HepG2 (cell line): Measurements from ENCODE around the gene SLC22A23. TPM values are rescaled to one million over a fixed set of nuclear protein-coding genes. Genes with fewer than 3 reads are reported as not detected.

Source experiments
- HOMEZ ChIP-seq: IDR thresholded peaks from 2 replicates; pipeline ENCODE4 v1.6.1; 2016; ENCODE audit warnings: low read depth
- KLF15 ChIP-seq: sonication (generic); formaldehyde crosslinking; IDR thresholded peaks from 2 replicates; pipeline ENCODE4 v1.8.1; 2023; ENCODE audit warnings: borderline replicate concordance, mild to moderate bottlenecking, inconsistent platforms, missing genetic modification reagents, mixed read lengths
- PAWR ChIP-seq: sonication (generic); formaldehyde crosslinking; IDR thresholded peaks from 2 replicates; pipeline ENCODE4 v1.4.0; 2020; ENCODE audit warnings: missing genetic modification reagents, mild to moderate bottlenecking, borderline replicate concordance
- RARG ChIP-seq: sonication (generic); formaldehyde crosslinking; IDR thresholded peaks from 2 replicates; pipeline ENCODE4 v1.4.0; 2020; ENCODE audit warnings: low read depth, mild to moderate bottlenecking, missing genetic modification reagents
- TOPORS ChIP-seq: sonication (generic); formaldehyde crosslinking; IDR thresholded peaks from 2 replicates; pipeline ENCODE4 v1.8.0; 2023; ENCODE audit warnings: mild to moderate bottlenecking, missing genetic modification reagents
- polyA plus RNA-seq, 8 experiments: library from polyadenylated mRNA; depleted of rRNA in 3 of 8; stranded (reverse) in 7 of 8; unstranded in 1 of 8; fragments of >200 nt; fragmentation: Illumina TruSeq in 4 of 8; extraction: Trizol in 4 of 8; gene quantifications; 2 replicates each; pipeline versions ENCODE4 v1.2.1 to v1.2.3, GENCODE V29; 2011 to 2016; ENCODE audit warnings: low read depth in 4 of 8, missing spikeins in 1 of 8, mixed read lengths in 1 of 8; ENCODE audit not compliant: insufficient read depth in 1 of 8
- total RNA-seq, 5 experiments: library from RNA; depleted of rRNA; stranded (reverse); fragments of >200 nt; fragmentation: Illumina TruSeq; extraction: Trizol; gene quantifications; 2 replicates each; pipeline ENCODE4 v1.2.3, GENCODE V29; 2016; ENCODE audit warnings: low read depth in 1 of 5
- TF ChIP-seq, protein P1 (sequence below): sonication (generic); formaldehyde crosslinking; IDR thresholded peaks from 2 replicates; pipeline ENCODE4 v1.4.0; 2020; ENCODE audit warnings: missing genetic modification reagents
- TF ChIP-seq, protein P2 (sequence below): sonication (generic); formaldehyde crosslinking; IDR thresholded peaks from 2 replicates; pipeline ENCODE4 v1.9.0; 2021; ENCODE audit warnings: mild to moderate bottlenecking, missing genetic modification reagents
- TF ChIP-seq, protein P3 (sequence below): sonication (generic); formaldehyde crosslinking; IDR thresholded peaks from 2 replicates; pipeline ENCODE4 v1.4.0; 2020; ENCODE audit warnings: missing genetic modification reagents, borderline replicate concordance
- TF ChIP-seq, protein P4 (sequence below): sonication (generic); formaldehyde crosslinking; IDR thresholded peaks from 2 replicates; pipeline ENCODE4 v1.5.0; 2020; ENCODE audit warnings: missing genetic modification reagents
- TF ChIP-seq, protein P5 (sequence below): sonication (generic); formaldehyde crosslinking; IDR thresholded peaks from 2 replicates; pipeline ENCODE4 v1.5.0; 2020; ENCODE audit warnings: mild to moderate bottlenecking, missing genetic modification reagents

The SLC22A23 gene
- total and polyA plus RNA-seq, 2 of the 13 experiments (the other 11 are each of a cell fraction or from before 2014, with no cell fraction given) = 11.8 to 17.5 TPM

GRCh38 chr6:3259491-3259958 is 197.3 kb downstream of the SLC22A23 start (continued):
- TF ChIP-seq, protein P1, sequence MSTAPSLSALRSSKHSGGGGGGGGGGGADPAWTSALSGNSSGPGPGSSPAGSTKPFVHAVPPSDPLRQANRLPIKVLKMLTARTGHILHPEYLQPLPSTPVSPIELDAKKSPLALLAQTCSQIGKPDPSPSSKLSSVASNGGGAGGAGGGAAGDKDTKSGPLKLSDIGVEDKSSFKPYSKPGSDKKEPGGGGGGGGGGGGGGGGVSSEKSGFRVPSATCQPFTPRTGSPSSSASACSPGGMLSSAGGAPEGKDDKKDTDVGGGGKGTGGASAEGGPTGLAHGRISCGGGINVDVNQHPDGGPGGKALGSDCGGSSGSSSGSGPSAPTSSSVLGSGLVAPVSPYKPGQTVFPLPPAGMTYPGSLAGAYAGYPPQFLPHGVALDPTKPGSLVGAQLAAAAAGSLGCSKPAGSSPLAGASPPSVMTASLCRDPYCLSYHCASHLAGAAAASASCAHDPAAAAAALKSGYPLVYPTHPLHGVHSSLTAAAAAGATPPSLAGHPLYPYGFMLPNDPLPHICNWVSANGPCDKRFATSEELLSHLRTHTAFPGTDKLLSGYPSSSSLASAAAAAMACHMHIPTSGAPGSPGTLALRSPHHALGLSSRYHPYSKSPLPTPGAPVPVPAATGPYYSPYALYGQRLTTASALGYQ = no peak
- TF ChIP-seq RARG (no peak), HOMEZ (no peak), PAWR (CRISPR knock-in tag) (no peak), TOPORS (CRISPR knock-in tag) (no peak), KLF15 (CRISPR knock-in tag) (peak; percentile 16; the same call in 1 of the 2 replicates)
- TF ChIP-seq, protein P2, sequence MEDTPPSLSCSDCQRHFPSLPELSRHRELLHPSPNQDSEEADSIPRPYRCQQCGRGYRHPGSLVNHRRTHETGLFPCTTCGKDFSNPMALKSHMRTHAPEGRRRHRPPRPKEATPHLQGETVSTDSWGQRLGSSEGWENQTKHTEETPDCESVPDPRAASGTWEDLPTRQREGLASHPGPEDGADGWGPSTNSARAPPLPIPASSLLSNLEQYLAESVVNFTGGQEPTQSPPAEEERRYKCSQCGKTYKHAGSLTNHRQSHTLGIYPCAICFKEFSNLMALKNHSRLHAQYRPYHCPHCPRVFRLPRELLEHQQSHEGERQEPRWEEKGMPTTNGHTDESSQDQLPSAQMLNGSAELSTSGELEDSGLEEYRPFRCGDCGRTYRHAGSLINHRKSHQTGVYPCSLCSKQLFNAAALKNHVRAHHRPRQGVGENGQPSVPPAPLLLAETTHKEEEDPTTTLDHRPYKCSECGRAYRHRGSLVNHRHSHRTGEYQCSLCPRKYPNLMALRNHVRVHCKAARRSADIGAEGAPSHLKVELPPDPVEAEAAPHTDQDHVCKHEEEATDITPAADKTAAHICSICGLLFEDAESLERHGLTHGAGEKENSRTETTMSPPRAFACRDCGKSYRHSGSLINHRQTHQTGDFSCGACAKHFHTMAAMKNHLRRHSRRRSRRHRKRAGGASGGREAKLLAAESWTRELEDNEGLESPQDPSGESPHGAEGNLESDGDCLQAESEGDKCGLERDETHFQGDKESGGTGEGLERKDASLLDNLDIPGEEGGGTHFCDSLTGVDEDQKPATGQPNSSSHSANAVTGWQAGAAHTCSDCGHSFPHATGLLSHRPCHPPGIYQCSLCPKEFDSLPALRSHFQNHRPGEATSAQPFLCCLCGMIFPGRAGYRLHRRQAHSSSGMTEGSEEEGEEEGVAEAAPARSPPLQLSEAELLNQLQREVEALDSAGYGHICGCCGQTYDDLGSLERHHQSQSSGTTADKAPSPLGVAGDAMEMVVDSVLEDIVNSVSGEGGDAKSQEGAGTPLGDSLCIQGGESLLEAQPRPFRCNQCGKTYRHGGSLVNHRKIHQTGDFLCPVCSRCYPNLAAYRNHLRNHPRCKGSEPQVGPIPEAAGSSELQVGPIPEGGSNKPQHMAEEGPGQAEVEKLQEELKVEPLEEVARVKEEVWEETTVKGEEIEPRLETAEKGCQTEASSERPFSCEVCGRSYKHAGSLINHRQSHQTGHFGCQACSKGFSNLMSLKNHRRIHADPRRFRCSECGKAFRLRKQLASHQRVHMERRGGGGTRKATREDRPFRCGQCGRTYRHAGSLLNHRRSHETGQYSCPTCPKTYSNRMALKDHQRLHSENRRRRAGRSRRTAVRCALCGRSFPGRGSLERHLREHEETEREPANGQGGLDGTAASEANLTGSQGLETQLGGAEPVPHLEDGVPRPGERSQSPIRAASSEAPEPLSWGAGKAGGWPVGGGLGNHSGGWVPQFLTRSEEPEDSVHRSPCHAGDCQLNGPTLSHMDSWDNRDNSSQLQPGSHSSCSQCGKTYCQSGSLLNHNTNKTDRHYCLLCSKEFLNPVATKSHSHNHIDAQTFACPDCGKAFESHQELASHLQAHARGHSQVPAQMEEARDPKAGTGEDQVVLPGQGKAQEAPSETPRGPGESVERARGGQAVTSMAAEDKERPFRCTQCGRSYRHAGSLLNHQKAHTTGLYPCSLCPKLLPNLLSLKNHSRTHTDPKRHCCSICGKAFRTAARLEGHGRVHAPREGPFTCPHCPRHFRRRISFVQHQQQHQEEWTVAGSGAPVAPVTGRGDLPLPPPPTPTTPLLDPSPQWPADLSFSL = no peak
- TF ChIP-seq, protein P3, sequence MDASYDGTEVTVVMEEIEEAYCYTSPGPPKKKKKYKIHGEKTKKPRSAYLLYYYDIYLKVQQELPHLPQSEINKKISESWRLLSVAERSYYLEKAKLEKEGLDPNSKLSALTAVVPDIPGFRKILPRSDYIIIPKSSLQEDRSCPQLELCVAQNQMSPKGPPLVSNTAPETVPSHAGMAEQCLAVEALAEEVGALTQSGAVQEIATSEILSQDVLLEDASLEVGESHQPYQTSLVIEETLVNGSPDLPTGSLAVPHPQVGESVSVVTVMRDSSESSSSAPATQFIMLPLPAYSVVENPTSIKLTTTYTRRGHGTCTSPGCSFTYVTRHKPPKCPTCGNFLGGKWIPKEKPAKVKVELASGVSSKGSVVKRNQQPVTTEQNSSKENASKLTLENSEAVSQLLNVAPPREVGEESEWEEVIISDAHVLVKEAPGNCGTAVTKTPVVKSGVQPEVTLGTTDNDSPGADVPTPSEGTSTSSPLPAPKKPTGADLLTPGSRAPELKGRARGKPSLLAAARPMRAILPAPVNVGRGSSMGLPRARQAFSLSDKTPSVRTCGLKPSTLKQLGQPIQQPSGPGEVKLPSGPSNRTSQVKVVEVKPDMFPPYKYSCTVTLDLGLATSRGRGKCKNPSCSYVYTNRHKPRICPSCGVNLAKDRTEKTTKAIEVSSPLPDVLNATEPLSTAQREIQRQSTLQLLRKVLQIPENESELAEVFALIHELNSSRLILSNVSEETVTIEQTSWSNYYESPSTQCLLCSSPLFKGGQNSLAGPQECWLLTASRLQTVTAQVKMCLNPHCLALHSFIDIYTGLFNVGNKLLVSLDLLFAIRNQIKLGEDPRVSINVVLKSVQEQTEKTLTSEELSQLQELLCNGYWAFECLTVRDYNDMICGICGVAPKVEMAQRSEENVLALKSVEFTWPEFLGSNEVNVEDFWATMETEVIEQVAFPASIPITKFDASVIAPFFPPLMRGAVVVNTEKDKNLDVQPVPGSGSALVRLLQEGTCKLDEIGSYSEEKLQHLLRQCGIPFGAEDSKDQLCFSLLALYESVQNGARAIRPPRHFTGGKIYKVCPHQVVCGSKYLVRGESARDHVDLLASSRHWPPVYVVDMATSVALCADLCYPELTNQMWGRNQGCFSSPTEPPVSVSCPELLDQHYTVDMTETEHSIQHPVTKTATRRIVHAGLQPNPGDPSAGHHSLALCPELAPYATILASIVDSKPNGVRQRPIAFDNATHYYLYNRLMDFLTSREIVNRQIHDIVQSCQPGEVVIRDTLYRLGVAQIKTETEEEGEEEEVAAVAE (CRISPR knock-in tag) = no peak; the same call in none of the 2 replicates
- TF ChIP-seq, protein P4, sequence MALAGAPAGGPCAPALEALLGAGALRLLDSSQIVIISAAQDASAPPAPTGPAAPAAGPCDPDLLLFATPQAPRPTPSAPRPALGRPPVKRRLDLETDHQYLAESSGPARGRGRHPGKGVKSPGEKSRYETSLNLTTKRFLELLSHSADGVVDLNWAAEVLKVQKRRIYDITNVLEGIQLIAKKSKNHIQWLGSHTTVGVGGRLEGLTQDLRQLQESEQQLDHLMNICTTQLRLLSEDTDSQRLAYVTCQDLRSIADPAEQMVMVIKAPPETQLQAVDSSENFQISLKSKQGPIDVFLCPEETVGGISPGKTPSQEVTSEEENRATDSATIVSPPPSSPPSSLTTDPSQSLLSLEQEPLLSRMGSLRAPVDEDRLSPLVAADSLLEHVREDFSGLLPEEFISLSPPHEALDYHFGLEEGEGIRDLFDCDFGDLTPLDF (CRISPR knock-in tag) = no peak; the same call in 1 of the 2 replicates
- TF ChIP-seq, protein P5, sequence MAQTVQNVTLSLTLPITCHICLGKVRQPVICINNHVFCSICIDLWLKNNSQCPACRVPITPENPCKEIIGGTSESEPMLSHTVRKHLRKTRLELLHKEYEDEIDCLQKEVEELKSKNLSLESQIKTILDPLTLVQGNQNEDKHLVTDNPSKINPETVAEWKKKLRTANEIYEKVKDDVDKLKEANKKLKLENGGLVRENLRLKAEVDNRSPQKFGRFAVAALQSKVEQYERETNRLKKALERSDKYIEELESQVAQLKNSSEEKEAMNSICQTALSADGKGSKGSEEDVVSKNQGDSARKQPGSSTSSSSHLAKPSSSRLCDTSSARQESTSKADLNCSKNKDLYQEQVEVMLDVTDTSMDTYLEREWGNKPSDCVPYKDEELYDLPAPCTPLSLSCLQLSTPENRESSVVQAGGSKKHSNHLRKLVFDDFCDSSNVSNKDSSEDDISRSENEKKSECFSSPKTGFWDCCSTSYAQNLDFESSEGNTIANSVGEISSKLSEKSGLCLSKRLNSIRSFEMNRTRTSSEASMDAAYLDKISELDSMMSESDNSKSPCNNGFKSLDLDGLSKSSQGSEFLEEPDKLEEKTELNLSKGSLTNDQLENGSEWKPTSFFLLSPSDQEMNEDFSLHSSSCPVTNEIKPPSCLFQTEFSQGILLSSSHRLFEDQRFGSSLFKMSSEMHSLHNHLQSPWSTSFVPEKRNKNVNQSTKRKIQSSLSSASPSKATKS (CRISPR knock-in tag) = no peak
